ENCODE measurements around the gene C6orf163.

Gene C6orf163

DNA sequence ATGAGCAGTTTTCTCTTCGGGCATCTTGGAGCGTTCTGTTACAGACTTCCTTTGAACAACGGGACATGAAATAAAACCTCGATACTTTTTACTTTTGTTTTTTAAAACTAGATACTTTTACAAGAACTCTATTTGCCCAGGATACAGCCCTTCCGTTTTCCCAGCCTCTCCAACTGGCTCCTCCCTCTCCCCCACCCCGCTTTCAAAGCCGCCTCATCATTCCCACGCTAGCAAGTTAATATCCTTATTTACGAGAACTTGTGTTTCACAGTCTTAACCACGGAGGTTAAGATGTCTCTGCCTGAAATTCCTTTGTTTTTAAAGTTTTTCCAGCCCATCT is 62.9 kb downstream of the C6orf163 start:
- Histone ChIP-seq H2BK12ac (ENCODE audit: low read length in 2 of 2) (no peak overlapping the region), H3K9ac (ENCODE audit: low read length) (peak overlapping the region; percentile 93), H3K23ac (ENCODE audit: low read length in 2 of 2) (no peak overlapping the region), H3K9me3 (ENCODE audit: control insufficient read depth, low read length) (no peaks in the 10 kb centered on the region), H3K27me3 (ENCODE audit: control insufficient read depth in 1 of 2, insufficient read depth in 1 of 2, low read length in 2 of 2) (no peaks in the 10 kb centered on the region), H3K4me2 (ENCODE audit: low read length, poor library complexity, severe bottlenecking) (peak overlapping the region; percentile 59), H3K36me3 (ENCODE audit: control insufficient read depth in 1 of 2, insufficient read depth in 2 of 2, low read depth in 1 of 2, low read length in 2 of 2) (no peaks in the 10 kb centered on the region), H3K4me1 (ENCODE audit: control insufficient read depth, insufficient read depth, low read depth, low read length) (no peaks in the 10 kb centered on the region), H2AK5ac (ENCODE audit: low read length, severe bottlenecking) (no peak overlapping the region), H4K91ac (ENCODE audit: low read length) (no peak overlapping the region), H3K79me1 (replicated peaks; ENCODE audit: low read length, poor library complexity, severe bottlenecking) (no peaks in the 10 kb centered on the region), H2BK120ac (ENCODE audit: low read depth, low read length) (no peak overlapping the region), H3K4me3 (ENCODE audit: insufficient read depth in 1 of 2, low read depth in 1 of 2, low read length in 2 of 2) (peak overlapping the region; percentile 84 to 94), H2AFZ (ENCODE audit: low read depth, low read length) (no peak overlapping the region), H3K14ac (ENCODE audit: low read length in 2 of 2) (no peak overlapping the region), H2BK15ac (ENCODE audit: low read depth, poor library complexity, severe bottlenecking) (no peak overlapping the region), H3K18ac (ENCODE audit: low read depth in 1 of 2, low read length in 2 of 2) (no peak overlapping the region), H3K4ac (ENCODE audit: low read depth in 1 of 2, low read length in 2 of 2) (no peak overlapping the region), H4K8ac (ENCODE audit: low read length) (no peak overlapping the region), H2BK5ac (ENCODE audit: low read depth, low read length, poor library complexity, severe bottlenecking) (no peak overlapping the region), H3K27ac (ENCODE audit: low read length, poor library complexity, severe bottlenecking) (peak overlapping the region; percentile 72)
- WGBS: 5% methylated on average over 10 of the region's 10 CpGs
- DNase-seq: peak; percentile 71

GRCh38 chr6:87407901-87408720 is 63.5 kb downstream of the C6orf163 start, which contains the start of gene CFAP206:
Gene CFAP206, plus strand, starts transcription at chr6:87407972. Its CDS starts 1,868 bp downstream, at chr6:87409840.
- peak; percentile 88 for DNase-seq
- no peak within 1 kb of the TSS for H2AK5ac ChIP-seq (ENCODE audit: low read length, severe bottlenecking)
- no peaks in the 10 kb centered on the region for H3K27me3 ChIP-seq (ENCODE audit: control insufficient read depth in 1 of 2, insufficient read depth in 1 of 2, low read length in 2 of 2)
- peak within 1 kb of the TSS; percentile 95 for H4K8ac ChIP-seq (ENCODE audit: low read length)
- H2BK5ac ChIP-seq (ENCODE audit: low read depth, low read length, poor library complexity, severe bottlenecking): peak within 1 kb of the TSS; percentile 82
- H3K4me2 ChIP-seq (ENCODE audit: low read length, poor library complexity, severe bottlenecking): peak within 1 kb of the TSS; percentile 59
- H3K79me1 ChIP-seq (replicated peaks; ENCODE audit: low read length, poor library complexity, severe bottlenecking): no peaks in the 10 kb centered on the region
- H3K18ac ChIP-seq (ENCODE audit: low read depth in 1 of 2, low read length in 2 of 2): peak within 1 kb of the TSS; percentile 46 to 75
- H3K4me1 ChIP-seq (ENCODE audit: control insufficient read depth, insufficient read depth, low read depth, low read length): no peaks in the 10 kb centered on the region
- H3K9me3 ChIP-seq (ENCODE audit: control insufficient read depth, low read length): no peaks in the 10 kb centered on the region
- H3K23ac ChIP-seq (ENCODE audit: low read length in 2 of 2): no peak within 1 kb of the TSS
- no peak within 1 kb of the TSS for H2BK120ac ChIP-seq (ENCODE audit: low read depth, low read length)
- H2AFZ ChIP-seq (ENCODE audit: low read depth, low read length): peak within 1 kb of the TSS; percentile 88
- peak within 1 kb of the TSS; percentile 15 for H4K91ac ChIP-seq (ENCODE audit: low read length)
- peak within 1 kb of the TSS in 1 of 2 experiments; percentile 40 for H3K4ac ChIP-seq (ENCODE audit: low read depth in 1 of 2, low read length in 2 of 2)
- peak within 1 kb of the TSS; percentile 84 to 94 for H3K4me3 ChIP-seq (ENCODE audit: insufficient read depth in 1 of 2, low read depth in 1 of 2, low read length in 2 of 2)
- WGBS: under 1% methylated on average over 67 of the region's 82 CpGs
- peak within 1 kb of the TSS in 1 of 2 experiments; percentile 75 for H3K14ac ChIP-seq (ENCODE audit: low read length in 2 of 2)
- no peak within 1 kb of the TSS for H2BK15ac ChIP-seq (ENCODE audit: low read depth, poor library complexity, severe bottlenecking)
- peak within 1 kb of the TSS; percentile 93 for H3K9ac ChIP-seq (ENCODE audit: low read length)
- no peak within 1 kb of the TSS for H2BK12ac ChIP-seq (ENCODE audit: low read length in 2 of 2)
- H3K27ac ChIP-seq (ENCODE audit: low read length, poor library complexity, severe bottlenecking): peak within 1 kb of the TSS; percentile 72
- no peaks in the 10 kb centered on the region for H3K36me3 ChIP-seq (ENCODE audit: control insufficient read depth in 1 of 2, insufficient read depth in 2 of 2, low read depth in 1 of 2, low read length in 2 of 2)

DNA sequence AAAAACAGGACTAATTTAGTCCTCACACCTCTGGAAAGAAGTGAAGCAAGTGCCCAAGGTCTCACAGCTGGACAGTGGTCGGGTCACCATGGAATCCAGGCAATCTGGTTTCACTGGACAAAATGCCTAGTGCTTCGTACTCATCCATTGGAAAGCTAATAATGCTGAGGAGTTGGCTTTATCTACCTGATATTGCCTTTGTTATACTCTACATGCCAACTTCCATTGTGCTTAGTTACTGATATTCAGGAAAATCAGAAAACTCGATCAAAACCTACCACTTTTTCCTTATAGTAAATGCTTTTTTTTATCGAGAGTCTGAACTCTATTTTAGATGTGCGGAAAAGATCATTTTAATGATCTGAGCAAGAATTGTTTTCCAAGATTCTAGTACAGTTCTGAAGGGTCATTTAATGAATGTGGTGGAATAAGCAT is 64.1 kb downstream of the C6orf163 start:
- Histone ChIP-seq H3K23ac (ENCODE audit: low read length in 2 of 2) (no peak overlapping the region), H3K4me1 (ENCODE audit: control insufficient read depth, insufficient read depth, low read depth, low read length) (no peaks in the 10 kb centered on the region), H3K36me3 (ENCODE audit: control insufficient read depth in 1 of 2, insufficient read depth in 2 of 2, low read depth in 1 of 2, low read length in 2 of 2) (no peaks in the 10 kb centered on the region), H2AFZ (ENCODE audit: low read depth, low read length) (peak overlapping the region; percentile 54), H3K14ac (ENCODE audit: low read length in 2 of 2) (no peak overlapping the region), H3K4me3 (ENCODE audit: insufficient read depth in 1 of 2, low read depth in 1 of 2, low read length in 2 of 2) (peak overlapping the region; percentile 51 to 84), H3K9me3 (ENCODE audit: control insufficient read depth, low read length) (no peaks in the 10 kb centered on the region), H3K79me1 (replicated peaks; ENCODE audit: low read length, poor library complexity, severe bottlenecking) (no peaks in the 10 kb centered on the region), H2BK120ac (ENCODE audit: low read depth, low read length) (no peak overlapping the region), H3K27me3 (ENCODE audit: control insufficient read depth in 1 of 2, insufficient read depth in 1 of 2, low read length in 2 of 2) (no peaks in the 10 kb centered on the region), H4K8ac (ENCODE audit: low read length) (peak overlapping the region; percentile 95), H3K4me2 (ENCODE audit: low read length, poor library complexity, severe bottlenecking) (peak overlapping the region; percentile 48), H2AK5ac (ENCODE audit: low read length, severe bottlenecking) (no peak overlapping the region), H4K91ac (ENCODE audit: low read length) (no peak overlapping the region), H2BK12ac (ENCODE audit: low read length in 2 of 2) (no peak overlapping the region), H3K18ac (ENCODE audit: low read depth in 1 of 2, low read length in 2 of 2) (peak overlapping the region; percentile 34 to 46), H2BK15ac (ENCODE audit: low read depth, poor library complexity, severe bottlenecking) (no peak overlapping the region), H3K9ac (ENCODE audit: low read length) (peak overlapping the region; percentile 85), H3K27ac (ENCODE audit: low read length, poor library complexity, severe bottlenecking) (peak overlapping the region; percentile 67), H2BK5ac (ENCODE audit: low read depth, low read length, poor library complexity, severe bottlenecking) (peak overlapping the region; percentile 19), H3K4ac (ENCODE audit: low read depth in 1 of 2, low read length in 2 of 2) (no peak overlapping the region)
- DNase-seq: no peak
- 11% methylated on average over 1 of the region's 5 CpGs for WGBS
